ENCODE results near the gene B3GLCT.

B3GLCT gene

GRCh38 chr13:31357581-31357980, 157.8 kb downstream of the B3GLCT start:
- DNase-seq, result no peak

GRCh38 chr13:31361673-31362072, 161.9 kb downstream of the B3GLCT start:
- no peak for DNase-seq

- no peak for DNase-seq
Observed at GRCh38 chr13:31365630-31366029, 165.9 kb downstream of the B3GLCT start.

- no peak for DNase-seq
Observed at GRCh38 chr13:31367410-31367809, 167.6 kb downstream of the B3GLCT start.

GRCh38 chr13:31369213-31369612, 169.4 kb downstream of the B3GLCT start:
- no peak for DNase-seq

- DNase-seq, result no peak
Observed at GRCh38 chr13:31372454-31372853, 172.7 kb downstream of the B3GLCT start.

- no peak for DNase-seq
Observed at GRCh38 chr13:31374682-31375081, 174.9 kb downstream of the B3GLCT start.

GRCh38 chr13:31377946-31378345, 178.2 kb downstream of the B3GLCT start:
- DNase-seq, result no peak

GRCh38 chr13:31380715-31381114, 180.9 kb downstream of the B3GLCT start:
- no peak for DNase-seq

Measured in stimulated activated CD4-positive, alpha-beta T cell treated with anti-CD3 and anti-CD28 coated beads, Interleukin-12 subunit alpha, Interleukin-12 subunit beta, amount 100 ng/mL, for 4 hours (primary cell).